HCT116 (cell line): Measurements from ENCODE around the gene FEM1B.

ENCODE experiments used
- CEBPB ChIP-seq: IDR thresholded peaks from 2 replicates; pipeline ENCODE4 v1.6.1; 2012; ENCODE audit warnings: low read depth
- CTCF ChIP-seq, 3 experiments: fragments of 200-600 bp in 1 of 3; sonication (generic) in 1 of 3; IDR thresholded peaks in 2 of 3; conservative IDR thresholded peaks in 1 of 3; 2 replicates each; pipeline ENCODE4 v1.5.1; 2012 to 2017; ENCODE audit warnings: low read depth in 2 of 3, low read length in 2 of 3, antibody characterized with exemption in 1 of 3, borderline replicate concordance in 1 of 3, control low read depth in 1 of 3, mild to moderate bottlenecking in 1 of 3, mixed read lengths in 1 of 3, mixed run types in 1 of 3, moderate library complexity in 1 of 3; ENCODE audit not compliant: insufficient read depth in 1 of 3
- ELF1 ChIP-seq: IDR thresholded peaks from 2 replicates; pipeline ENCODE4 v1.6.1; 2012; ENCODE audit warnings: low read depth, borderline replicate concordance
- EZH2 ChIP-seq: fragments of 200-600 bp; sonication (generic); IDR thresholded peaks from 2 replicates; pipeline ENCODE4 v1.6.1; 2017; ENCODE audit warnings: antibody characterized with exemption, mixed run types
- EZH2phosphoT487 ChIP-seq: fragments of 200-600 bp; IDR thresholded peaks from 2 replicates; pipeline ENCODE4 v1.6.1; 2018; ENCODE audit warnings: antibody characterized with exemption, borderline replicate concordance
- POLR2AphosphoS5 ChIP-seq: IDR thresholded peaks from 2 replicates; pipeline ENCODE4 v1.6.1; 2011; ENCODE audit warnings: mild to moderate bottlenecking, low read depth, low read length, moderate library complexity
- RAD21 ChIP-seq: IDR thresholded peaks from 2 replicates; pipeline ENCODE4 v1.6.1; 2012; ENCODE audit warnings: low read depth, mild to moderate bottlenecking
- TF ChIP-seq, protein P1 (sequence below): IDR thresholded peaks from 2 replicates; pipeline ENCODE4 v1.6.1; 2011; ENCODE audit warnings: mild to moderate bottlenecking, low read length, moderate library complexity; ENCODE audit not compliant: insufficient replicate concordance; ENCODE audit errors: extremely low read depth

GRCh38 chr15:68268405-68268804 lies 9.1 kb upstream of the FEM1B start:
- TF ChIP-seq CTCF (IDR thresholded peaks at IDR 0.05 in 2 of 3, conservative IDR thresholded peaks at IDR 0.05 in 1 of 3; ENCODE audit: borderline replicate concordance in 1 of 3, insufficient read depth in 1 of 3, low read depth in 2 of 3, low read length in 2 of 3) (no peak), EZH2phosphoT487 (no peak), POLR2AphosphoS5 (no peak), CEBPB (no peak), RAD21 (no peak), EZH2 (no peak), ELF1 (no peak)
- TF ChIP-seq, protein P1, sequence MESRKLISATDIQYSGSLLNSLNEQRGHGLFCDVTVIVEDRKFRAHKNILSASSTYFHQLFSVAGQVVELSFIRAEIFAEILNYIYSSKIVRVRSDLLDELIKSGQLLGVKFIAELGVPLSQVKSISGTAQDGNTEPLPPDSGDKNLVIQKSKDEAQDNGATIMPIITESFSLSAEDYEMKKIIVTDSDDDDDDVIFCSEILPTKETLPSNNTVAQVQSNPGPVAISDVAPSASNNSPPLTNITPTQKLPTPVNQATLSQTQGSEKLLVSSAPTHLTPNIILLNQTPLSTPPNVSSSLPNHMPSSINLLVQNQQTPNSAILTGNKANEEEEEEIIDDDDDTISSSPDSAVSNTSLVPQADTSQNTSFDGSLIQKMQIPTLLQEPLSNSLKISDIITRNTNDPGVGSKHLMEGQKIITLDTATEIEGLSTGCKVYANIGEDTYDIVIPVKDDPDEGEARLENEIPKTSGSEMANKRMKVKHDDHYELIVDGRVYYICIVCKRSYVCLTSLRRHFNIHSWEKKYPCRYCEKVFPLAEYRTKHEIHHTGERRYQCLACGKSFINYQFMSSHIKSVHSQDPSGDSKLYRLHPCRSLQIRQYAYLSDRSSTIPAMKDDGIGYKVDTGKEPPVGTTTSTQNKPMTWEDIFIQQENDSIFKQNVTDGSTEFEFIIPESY: no peak
